ENCODE measurements around the gene LYRM1.

- TF ChIP-seq CTCF (IDR thresholded peaks at IDR 0.05) (no peak), POLR2AphosphoS5 (IDR thresholded peaks at IDR 0.05) (no peak), POLR2A (IDR thresholded peaks at IDR 0.05) (no peak), EP300 (IDR thresholded peaks at IDR 0.05) (no peak)
Observed at GRCh38 chr16:20874088-20874581, 26.4 kb upstream of the LYRM1 start.
